ENCODE data around the gene SCGB2A2. TPM values are rescaled to one million over a fixed set of nuclear protein-coding genes. Genes with fewer than 3 reads are reported as not detected.

SCGB2A2 gene
- total and polyA plus RNA-seq, 2 experiments from 2014 or later: not detected

DNA sequence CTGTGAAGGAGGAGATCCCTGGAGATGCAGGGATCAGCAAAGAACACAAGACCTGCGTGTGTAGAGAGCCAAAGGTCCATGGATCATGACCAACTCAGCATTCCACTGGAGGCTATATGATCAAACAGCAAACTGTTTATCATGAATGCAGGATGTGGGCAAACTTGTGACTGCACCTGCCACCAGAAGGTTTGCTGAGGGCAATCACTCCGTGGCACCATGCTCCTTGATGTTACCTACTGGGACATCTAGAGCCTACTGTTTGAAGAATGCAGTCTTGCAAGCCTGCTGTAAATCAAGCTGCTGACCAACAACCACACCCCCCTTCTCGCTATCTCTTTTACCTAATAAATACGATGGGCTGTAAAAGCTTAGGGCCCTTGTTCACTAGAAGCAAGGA lies 18.3 kb upstream of the SCGB2A2 start:
- no peaks in the 10 kb centered on the region for H3F3A ChIP-seq (replicated peaks; ENCODE audit: low read depth)
- H3K4me1 ChIP-seq (ENCODE audit: insufficient read depth): no peaks in the 10 kb centered on the region
- no peak overlapping the region for H2AFZ ChIP-seq
- no peaks in the 10 kb centered on the region for H3K4me1 Mint-ChIP-seq
- peaks cover 9% of the 10 kb centered on the region for H3K36me3 ChIP-seq (ENCODE audit: insufficient read depth)
- no peak for TF ChIP-seq ZNF331 (CRISPR knock-in tag; IDR thresholded peaks at IDR 0.05; ENCODE audit: low read depth)
- TF ChIP-seq, protein P1, sequence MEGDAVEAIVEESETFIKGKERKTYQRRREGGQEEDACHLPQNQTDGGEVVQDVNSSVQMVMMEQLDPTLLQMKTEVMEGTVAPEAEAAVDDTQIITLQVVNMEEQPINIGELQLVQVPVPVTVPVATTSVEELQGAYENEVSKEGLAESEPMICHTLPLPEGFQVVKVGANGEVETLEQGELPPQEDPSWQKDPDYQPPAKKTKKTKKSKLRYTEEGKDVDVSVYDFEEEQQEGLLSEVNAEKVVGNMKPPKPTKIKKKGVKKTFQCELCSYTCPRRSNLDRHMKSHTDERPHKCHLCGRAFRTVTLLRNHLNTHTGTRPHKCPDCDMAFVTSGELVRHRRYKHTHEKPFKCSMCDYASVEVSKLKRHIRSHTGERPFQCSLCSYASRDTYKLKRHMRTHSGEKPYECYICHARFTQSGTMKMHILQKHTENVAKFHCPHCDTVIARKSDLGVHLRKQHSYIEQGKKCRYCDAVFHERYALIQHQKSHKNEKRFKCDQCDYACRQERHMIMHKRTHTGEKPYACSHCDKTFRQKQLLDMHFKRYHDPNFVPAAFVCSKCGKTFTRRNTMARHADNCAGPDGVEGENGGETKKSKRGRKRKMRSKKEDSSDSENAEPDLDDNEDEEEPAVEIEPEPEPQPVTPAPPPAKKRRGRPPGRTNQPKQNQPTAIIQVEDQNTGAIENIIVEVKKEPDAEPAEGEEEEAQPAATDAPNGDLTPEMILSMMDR (conservative IDR thresholded peaks at IDR 0.05; ENCODE audit: low read depth in 2 of 2): no peak
- TF ChIP-seq, protein P2, sequence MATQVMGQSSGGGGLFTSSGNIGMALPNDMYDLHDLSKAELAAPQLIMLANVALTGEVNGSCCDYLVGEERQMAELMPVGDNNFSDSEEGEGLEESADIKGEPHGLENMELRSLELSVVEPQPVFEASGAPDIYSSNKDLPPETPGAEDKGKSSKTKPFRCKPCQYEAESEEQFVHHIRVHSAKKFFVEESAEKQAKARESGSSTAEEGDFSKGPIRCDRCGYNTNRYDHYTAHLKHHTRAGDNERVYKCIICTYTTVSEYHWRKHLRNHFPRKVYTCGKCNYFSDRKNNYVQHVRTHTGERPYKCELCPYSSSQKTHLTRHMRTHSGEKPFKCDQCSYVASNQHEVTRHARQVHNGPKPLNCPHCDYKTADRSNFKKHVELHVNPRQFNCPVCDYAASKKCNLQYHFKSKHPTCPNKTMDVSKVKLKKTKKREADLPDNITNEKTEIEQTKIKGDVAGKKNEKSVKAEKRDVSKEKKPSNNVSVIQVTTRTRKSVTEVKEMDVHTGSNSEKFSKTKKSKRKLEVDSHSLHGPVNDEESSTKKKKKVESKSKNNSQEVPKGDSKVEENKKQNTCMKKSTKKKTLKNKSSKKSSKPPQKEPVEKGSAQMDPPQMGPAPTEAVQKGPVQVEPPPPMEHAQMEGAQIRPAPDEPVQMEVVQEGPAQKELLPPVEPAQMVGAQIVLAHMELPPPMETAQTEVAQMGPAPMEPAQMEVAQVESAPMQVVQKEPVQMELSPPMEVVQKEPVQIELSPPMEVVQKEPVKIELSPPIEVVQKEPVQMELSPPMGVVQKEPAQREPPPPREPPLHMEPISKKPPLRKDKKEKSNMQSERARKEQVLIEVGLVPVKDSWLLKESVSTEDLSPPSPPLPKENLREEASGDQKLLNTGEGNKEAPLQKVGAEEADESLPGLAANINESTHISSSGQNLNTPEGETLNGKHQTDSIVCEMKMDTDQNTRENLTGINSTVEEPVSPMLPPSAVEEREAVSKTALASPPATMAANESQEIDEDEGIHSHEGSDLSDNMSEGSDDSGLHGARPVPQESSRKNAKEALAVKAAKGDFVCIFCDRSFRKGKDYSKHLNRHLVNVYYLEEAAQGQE (IDR thresholded peaks at IDR 0.05; ENCODE audit: unreplicated experiment): no peak
- no peak for TF ChIP-seq CREB1 (CRISPR knock-in tag; IDR thresholded peaks at IDR 0.05; ENCODE audit: low read depth)
- no peaks in the 10 kb centered on the region for H4K20me1 ChIP-seq (replicated peaks; ENCODE audit: insufficient read depth)
- no peak overlapping the region for H3K4me3 ChIP-seq
- DNase-seq (ENCODE audit: low spot score): no peak
- H3K4me2 ChIP-seq: no peak overlapping the region
- H3K27me3 Mint-ChIP-seq (ENCODE audit: insufficient read depth, low read depth, poor library complexity): peaks cover 2% of the 10 kb centered on the region
- H3K9me2 ChIP-seq (ENCODE audit: insufficient read depth): no peaks in the 10 kb centered on the region; the same call in 1 of the 2 replicates
- H3K9me3 Mint-ChIP-seq: peaks cover 52% of the 10 kb centered on the region
- peaks cover 7% of the 10 kb centered on the region; the same call in 2 of the 3 replicates for H3K36me3 Mint-ChIP-seq (ENCODE audit: low read depth)
- H3K27me3 ChIP-seq (ENCODE audit: insufficient read depth): no peaks in the 10 kb centered on the region
- H3K79me2 ChIP-seq (replicated peaks; ENCODE audit: insufficient read depth): no peaks in the 10 kb centered on the region
- H3K27ac ChIP-seq (ENCODE audit: low read depth): no peak overlapping the region
- ATAC-seq: no peak
- H3K27ac Mint-ChIP-seq: no peak overlapping the region
- H3K4me3 Mint-ChIP-seq: no peak overlapping the region

DNA sequence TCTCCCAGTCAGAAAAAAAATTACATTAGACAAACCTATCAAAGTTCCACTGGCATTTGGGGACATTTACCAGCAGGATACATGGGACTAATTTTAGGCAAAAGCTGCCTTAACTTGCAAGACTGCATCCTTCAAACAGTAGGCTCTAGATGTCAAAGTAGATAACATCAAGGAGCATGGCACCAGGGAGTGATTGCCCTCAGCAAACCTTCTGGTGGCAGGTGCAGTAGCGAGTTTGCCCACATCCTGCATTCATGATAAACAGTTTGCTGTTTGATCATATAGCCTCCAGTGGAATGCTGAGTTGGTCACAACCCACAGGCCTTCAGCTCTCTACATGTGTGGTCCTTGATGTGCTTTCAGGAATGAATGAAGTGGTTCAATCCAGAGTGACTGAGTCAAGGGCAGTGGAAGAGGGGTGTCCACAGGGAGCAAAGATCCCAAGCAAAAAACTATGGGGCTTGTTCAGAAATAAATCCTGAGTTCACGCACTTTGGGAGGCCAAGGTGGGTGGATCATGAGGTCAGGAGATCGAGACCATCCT lies 15.9 kb upstream of the SCGB2A2 start:
- Histone ChIP-seq H4K20me1 (replicated peaks; ENCODE audit: insufficient read depth) (no peaks in the 10 kb centered on the region), H3K27ac (ENCODE audit: low read depth) (no peak overlapping the region), H3K4me2 (no peak overlapping the region), H3F3A (replicated peaks; ENCODE audit: low read depth) (no peaks in the 10 kb centered on the region), H3K27me3 (ENCODE audit: insufficient read depth) (no peaks in the 10 kb centered on the region), H3K4me3 (no peak overlapping the region), H3K4me1 (ENCODE audit: insufficient read depth) (no peaks in the 10 kb centered on the region), H3K9me2 (ENCODE audit: insufficient read depth) (peaks cover 3% of the 10 kb centered on the region; the same call in 1 of the 2 replicates), H2AFZ (no peak overlapping the region), H3K36me3 (ENCODE audit: insufficient read depth) (peaks cover 9% of the 10 kb centered on the region), H3K79me2 (replicated peaks; ENCODE audit: insufficient read depth) (no peaks in the 10 kb centered on the region)
- peaks cover 52% of the 10 kb centered on the region for H3K9me3 Mint-ChIP-seq
- no peak overlapping the region for H3K4me3 Mint-ChIP-seq
- H3K27me3 Mint-ChIP-seq (ENCODE audit: insufficient read depth, low read depth, poor library complexity): no peaks in the 10 kb centered on the region
- peaks cover 7% of the 10 kb centered on the region; the same call in 2 of the 3 replicates for H3K36me3 Mint-ChIP-seq (ENCODE audit: low read depth)
- H3K4me1 Mint-ChIP-seq: no peaks in the 10 kb centered on the region
- no peak overlapping the region for H3K27ac Mint-ChIP-seq
- no peak for DNase-seq (ENCODE audit: low spot score)
- no peak for ATAC-seq
- TF ChIP-seq CREB1 (CRISPR knock-in tag; IDR thresholded peaks at IDR 0.05; ENCODE audit: low read depth): no peak
- no peak for TF ChIP-seq STAT1 (IDR thresholded peaks at IDR 0.05; ENCODE audit: unreplicated experiment)
- no peak for TF ChIP-seq ZNF114 (CRISPR knock-in tag; IDR thresholded peaks at IDR 0.05)
- TF ChIP-seq POLR2AphosphoS5 (IDR thresholded peaks at IDR 0.05; ENCODE audit: low read depth): no peak
- TF ChIP-seq EZH2phosphoT487 (IDR thresholded peaks at IDR 0.05; ENCODE audit: unreplicated experiment): no peak
- TF ChIP-seq, protein P3, sequence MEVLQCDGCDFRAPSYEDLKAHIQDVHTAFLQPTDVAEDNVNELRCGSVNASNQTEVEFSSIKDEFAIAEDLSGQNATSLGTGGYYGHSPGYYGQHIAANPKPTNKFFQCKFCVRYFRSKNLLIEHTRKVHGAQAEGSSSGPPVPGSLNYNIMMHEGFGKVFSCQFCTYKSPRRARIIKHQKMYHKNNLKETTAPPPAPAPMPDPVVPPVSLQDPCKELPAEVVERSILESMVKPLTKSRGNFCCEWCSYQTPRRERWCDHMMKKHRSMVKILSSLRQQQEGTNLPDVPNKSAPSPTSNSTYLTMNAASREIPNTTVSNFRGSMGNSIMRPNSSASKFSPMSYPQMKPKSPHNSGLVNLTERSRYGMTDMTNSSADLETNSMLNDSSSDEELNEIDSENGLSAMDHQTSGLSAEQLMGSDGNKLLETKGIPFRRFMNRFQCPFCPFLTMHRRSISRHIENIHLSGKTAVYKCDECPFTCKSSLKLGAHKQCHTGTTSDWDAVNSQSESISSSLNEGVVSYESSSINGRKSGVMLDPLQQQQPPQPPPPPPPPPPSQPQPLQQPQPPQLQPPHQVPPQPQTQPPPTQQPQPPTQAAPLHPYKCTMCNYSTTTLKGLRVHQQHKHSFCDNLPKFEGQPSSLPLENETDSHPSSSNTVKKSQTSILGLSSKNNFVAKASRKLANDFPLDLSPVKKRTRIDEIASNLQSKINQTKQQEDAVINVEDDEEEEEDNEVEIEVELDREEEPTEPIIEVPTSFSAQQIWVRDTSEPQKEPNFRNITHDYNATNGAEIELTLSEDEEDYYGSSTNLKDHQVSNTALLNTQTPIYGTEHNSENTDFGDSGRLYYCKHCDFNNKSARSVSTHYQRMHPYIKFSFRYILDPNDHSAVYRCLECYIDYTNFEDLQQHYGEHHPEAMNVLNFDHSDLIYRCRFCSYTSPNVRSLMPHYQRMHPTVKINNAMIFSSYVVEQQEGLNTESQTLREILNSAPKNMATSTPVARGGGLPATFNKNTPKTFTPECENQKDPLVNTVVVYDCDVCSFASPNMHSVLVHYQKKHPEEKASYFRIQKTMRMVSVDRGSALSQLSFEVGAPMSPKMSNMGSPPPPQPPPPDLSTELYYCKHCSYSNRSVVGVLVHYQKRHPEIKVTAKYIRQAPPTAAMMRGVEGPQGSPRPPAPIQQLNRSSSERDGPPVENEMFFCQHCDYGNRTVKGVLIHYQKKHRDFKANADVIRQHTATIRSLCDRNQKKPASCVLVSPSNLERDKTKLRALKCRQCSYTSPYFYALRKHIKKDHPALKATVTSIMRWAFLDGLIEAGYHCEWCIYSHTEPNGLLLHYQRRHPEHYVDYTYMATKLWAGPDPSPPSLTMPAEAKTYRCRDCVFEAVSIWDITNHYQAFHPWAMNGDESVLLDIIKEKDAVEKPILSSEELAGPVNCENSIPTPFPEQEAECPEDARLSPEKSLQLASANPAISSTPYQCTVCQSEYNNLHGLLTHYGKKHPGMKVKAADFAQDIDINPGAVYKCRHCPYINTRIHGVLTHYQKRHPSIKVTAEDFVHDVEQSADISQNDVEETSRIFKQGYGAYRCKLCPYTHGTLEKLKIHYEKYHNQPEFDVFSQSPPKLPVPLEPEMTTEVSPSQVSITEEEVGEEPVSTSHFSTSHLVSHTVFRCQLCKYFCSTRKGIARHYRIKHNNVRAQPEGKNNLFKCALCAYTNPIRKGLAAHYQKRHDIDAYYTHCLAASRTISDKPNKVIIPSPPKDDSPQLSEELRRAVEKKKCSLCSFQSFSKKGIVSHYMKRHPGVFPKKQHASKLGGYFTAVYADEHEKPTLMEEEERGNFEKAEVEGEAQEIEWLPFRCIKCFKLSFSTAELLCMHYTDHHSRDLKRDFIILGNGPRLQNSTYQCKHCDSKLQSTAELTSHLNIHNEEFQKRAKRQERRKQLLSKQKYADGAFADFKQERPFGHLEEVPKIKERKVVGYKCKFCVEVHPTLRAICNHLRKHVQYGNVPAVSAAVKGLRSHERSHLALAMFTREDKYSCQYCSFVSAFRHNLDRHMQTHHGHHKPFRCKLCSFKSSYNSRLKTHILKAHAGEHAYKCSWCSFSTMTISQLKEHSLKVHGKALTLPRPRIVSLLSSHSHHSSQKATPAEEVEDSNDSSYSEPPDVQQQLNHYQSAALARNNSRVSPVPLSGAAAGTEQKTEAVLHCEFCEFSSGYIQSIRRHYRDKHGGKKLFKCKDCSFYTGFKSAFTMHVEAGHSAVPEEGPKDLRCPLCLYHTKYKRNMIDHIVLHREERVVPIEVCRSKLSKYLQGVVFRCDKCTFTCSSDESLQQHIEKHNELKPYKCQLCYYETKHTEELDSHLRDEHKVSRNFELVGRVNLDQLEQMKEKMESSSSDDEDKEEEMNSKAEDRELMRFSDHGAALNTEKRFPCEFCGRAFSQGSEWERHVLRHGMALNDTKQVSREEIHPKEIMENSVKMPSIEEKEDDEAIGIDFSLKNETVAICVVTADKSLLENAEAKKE (CRISPR knock-in tag; IDR thresholded peaks at IDR 0.05): no peak
- TF ChIP-seq EZH2 (IDR thresholded peaks at IDR 0.05; ENCODE audit: low read depth, unreplicated experiment): no peak
- no peak for TF ChIP-seq ZNF331 (CRISPR knock-in tag; IDR thresholded peaks at IDR 0.05; ENCODE audit: low read depth)

All from GM23338 (cell line).